GM08714 (cell line): Measurements from ENCODE around the gene PTPRN2.
"Not testable (repeated sequence)": the region's sequence is repeated elsewhere in the genome, so short reads cannot be mapped to it uniquely, and the experiment has no call there.

Experiments used
- H3K4me3 ChIP-seq: fragments of 200-500 bp; sonication (Bioruptor generic); 2 replicates; pipeline ENCODE4 v1.5.1; 2014; ENCODE audit warnings: mild to moderate bottlenecking, low read length, inconsistent platforms
- ZNF274 ChIP-seq: IDR thresholded peaks from 2 replicates; pipeline ENCODE4 v1.6.1; 2012; ENCODE audit warnings: mild to moderate bottlenecking, low read depth, low read length

Gene PTPRN2

DNA sequence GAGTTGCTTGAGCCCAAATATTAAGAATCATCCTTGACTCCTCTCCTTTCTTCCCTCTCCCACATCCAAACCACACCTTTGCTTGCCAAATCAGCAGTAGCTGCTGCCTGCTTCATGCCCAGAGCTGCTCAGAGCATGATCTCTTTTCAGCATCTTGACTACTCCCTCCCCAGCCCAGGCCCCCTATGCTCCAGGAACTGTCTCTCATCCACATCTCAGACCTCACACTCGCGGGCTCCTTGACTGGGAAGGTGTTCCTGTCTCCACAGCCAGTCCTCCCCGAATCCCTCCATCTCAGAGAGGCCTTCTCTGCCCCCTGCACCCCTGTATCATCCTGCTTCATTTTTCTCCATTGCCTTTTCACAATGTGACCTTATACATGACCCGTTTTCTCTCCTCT is 1093.8 kb downstream of the PTPRN2 start:
- no peak for TF ChIP-seq ZNF274

DNA sequence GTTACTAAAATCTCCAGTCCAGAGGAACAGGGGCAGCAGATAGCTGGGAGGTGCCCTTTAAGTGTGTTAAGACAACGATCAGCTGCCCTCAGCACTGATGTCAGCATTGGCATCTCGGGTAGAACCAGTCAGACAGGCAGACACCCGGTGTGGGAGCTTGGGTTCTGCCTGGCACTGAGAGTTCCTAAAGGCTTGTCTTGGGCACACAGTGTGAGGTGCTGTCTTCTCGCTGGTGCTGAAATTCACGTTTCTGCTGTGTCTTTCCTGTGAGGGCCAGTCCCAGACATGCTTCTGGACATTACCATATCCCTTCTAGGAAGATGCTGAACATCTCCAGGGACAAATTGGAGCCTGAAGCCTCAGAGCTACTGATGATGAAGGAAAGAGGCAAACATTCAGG is 1094.6 kb downstream of the PTPRN2 start:
- no peak overlapping the region for H3K4me3 ChIP-seq
- no peak for TF ChIP-seq ZNF274

More for the DNA sequence above, 1093.8 kb downstream of the PTPRN2 start:
- no peak overlapping the region for H3K4me3 ChIP-seq

DNA sequence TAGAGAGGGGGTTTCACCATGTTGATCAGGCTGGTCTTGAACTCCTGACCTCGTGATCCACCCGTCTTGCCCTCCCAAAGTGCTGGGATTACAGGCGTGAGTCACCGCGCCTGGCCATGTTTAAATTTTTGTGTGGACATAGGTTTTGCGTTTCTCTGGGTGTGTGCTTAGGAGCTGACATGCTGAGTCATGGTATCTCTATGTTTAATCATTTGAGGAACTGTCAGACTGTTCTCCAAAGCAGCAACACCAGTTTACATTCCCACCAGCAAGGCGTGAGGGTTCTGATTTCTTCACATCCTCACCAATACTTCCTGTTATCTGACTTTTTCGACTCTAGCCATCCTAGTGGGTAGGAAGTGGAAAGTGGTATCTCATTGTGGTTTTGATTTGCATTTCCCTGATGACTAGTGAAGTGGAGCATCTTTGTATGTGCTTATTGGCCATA is 1097.1 kb downstream of the PTPRN2 start:
- no peak overlapping the region for H3K4me3 ChIP-seq
- no peak for TF ChIP-seq ZNF274

DNA sequence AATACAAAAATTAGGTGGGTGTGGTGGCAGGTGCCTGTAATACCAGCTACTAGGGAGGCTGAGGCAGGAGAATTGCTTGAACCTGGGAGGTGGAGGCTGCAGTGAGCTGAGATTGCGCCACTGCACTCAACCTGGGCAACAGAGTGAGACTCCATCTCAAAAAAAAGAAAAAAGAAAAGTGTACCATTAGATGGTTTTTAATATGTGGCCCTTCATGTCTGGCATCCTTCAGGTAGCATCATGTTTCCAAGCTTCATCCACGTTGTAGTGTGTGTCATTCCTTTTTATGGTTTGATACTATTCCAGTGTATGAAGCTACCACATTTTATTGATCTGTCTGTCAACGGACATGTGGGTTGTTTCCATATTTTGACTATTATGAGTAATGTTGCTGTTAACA is 1097.8 kb downstream of the PTPRN2 start:
- H3K4me3 ChIP-seq: not testable (repeated sequence)
